Keratinocyte (primary cell): ENCODE data around the gene S100PBP. TPM values are rescaled to one million over a fixed set of nuclear protein-coding genes. Genes with fewer than 3 reads are reported as not detected.
A peak's percentile ranks its signal among the peaks of the same experiment; 100 is the strongest.

Experiments used
- DNase-seq: peaks from one replicate; pipeline ENCODE4 v3.0.0-alpha.2; 2011; ENCODE audit warnings: low read depth, missing footprints, low spot score
- FAIRE-seq: peaks from 2 replicates; lab custom pipeline; 2011; peaks lifted over from hg19 to GRCh38; lab: Jason Lieb, UNC
- H2AFZ ChIP-seq: 2 replicates; pipeline ENCODE4 v1.6.0; 2012; ENCODE audit warnings: low read length, control low read depth, inconsistent platforms; ENCODE audit not compliant: control insufficient read depth
- H3K27ac ChIP-seq: 2 replicates; pipeline ENCODE4 v1.5.1; 2011; ENCODE audit warnings: low read length; ENCODE audit not compliant: control insufficient read depth, insufficient read depth
- H3K27me3 ChIP-seq: 3 replicates; pipeline ENCODE4 v1.6.0; 2011; ENCODE audit warnings: low read length; ENCODE audit not compliant: control insufficient read depth, insufficient read depth; ENCODE audit errors: extremely low read depth
- H3K36me3 ChIP-seq, 2 experiments: 2 replicates in 1 of 2; 3 replicates in 1 of 2; pipeline ENCODE4 v1.5.1; 2011; ENCODE audit warnings: low read length in 2 of 2, mild to moderate bottlenecking in 1 of 2; ENCODE audit not compliant: control insufficient read depth in 2 of 2, insufficient read depth in 2 of 2; ENCODE audit errors: extremely low read depth in 1 of 2
- H3K4me1 ChIP-seq: 3 replicates; pipeline ENCODE4 v1.5.1; 2011; ENCODE audit warnings: low read length; ENCODE audit not compliant: control insufficient read depth, insufficient read depth; ENCODE audit errors: extremely low read depth
- H3K4me2 ChIP-seq: 3 replicates; pipeline ENCODE4 v1.6.0; 2011; ENCODE audit warnings: low read depth, low read length; ENCODE audit not compliant: control insufficient read depth, insufficient read depth; ENCODE audit errors: extremely low read depth
- H3K4me3 ChIP-seq, 3 experiments: fragments of 200-600 bp in 1 of 3; sonication (generic) in 1 of 3; 2 replicates in 2 of 3; 3 replicates in 1 of 3; pipeline ENCODE4 v1.5.1; 2011 to 2016; ENCODE audit warnings: low read length in 3 of 3, mild to moderate bottlenecking in 3 of 3, control low read depth in 2 of 3, inconsistent platforms in 1 of 3, low read depth in 1 of 3, mixed read lengths in 1 of 3, mixed run types in 1 of 3, moderate library complexity in 1 of 3; ENCODE audit not compliant: control insufficient read depth in 2 of 3, insufficient read depth in 2 of 3; ENCODE audit errors: extremely low read depth in 1 of 3
- H3K79me2 ChIP-seq: 2 replicates; pipeline ENCODE4 v1.6.0; 2012; ENCODE audit warnings: low read length; ENCODE audit not compliant: control insufficient read depth, insufficient read depth
- H3K9ac ChIP-seq: 3 replicates; pipeline ENCODE4 v1.6.0; 2011; ENCODE audit warnings: low read length; ENCODE audit not compliant: control insufficient read depth, insufficient read depth; ENCODE audit errors: extremely low read depth
- H3K9me1 ChIP-seq: 3 replicates; pipeline ENCODE4 v1.6.0; 2011; ENCODE audit warnings: low read length; ENCODE audit not compliant: control insufficient read depth, insufficient read depth; ENCODE audit errors: extremely low read depth
- H3K9me3 ChIP-seq: 2 replicates; pipeline ENCODE4 v1.5.1; 2012; ENCODE audit warnings: low read depth, low read length; ENCODE audit not compliant: control insufficient read depth
- H4K20me1 ChIP-seq: 3 replicates; pipeline ENCODE4 v1.6.0; 2011; ENCODE audit warnings: low read length; ENCODE audit not compliant: control insufficient read depth, insufficient read depth; ENCODE audit errors: extremely low read depth
- EZH2 ChIP-seq: IDR thresholded peaks from one replicate; pipeline ENCODE4 v1.6.1; 2012; ENCODE audit warnings: inconsistent platforms, mild to moderate bottlenecking, low read length, moderate library complexity
- dilution Hi-C: fragments of 300-500 bp; cut with MboI; formaldehyde crosslinking; loops from one replicate; pipeline ENCODE4 v1.7.0; 2020; ENCODE audit warnings: low sequenced_read_pairs; ENCODE audit not compliant: extremely low pct_ligation_motif_present
- polyA plus RNA-seq, 5 experiments: library from polyadenylated mRNA; depleted of rRNA in 3 of 5; stranded (reverse) in 3 of 5; stranded (forward) in 1 of 5; unstranded in 1 of 5; fragments of >200 nt; gene quantifications; 1 replicate in 1 of 5; 2 replicates in 3 of 5; 3 replicates in 1 of 5; pipeline versions ENCODE4 v1.2.1 to v1.2.3, GENCODE V29; 2011 to 2012; ENCODE audit warnings: missing spikeins in 2 of 5, low read depth in 1 of 5, low replicate concordance in 1 of 5
- TF ChIP-seq, protein P1 (sequence below), 3 experiments: IDR thresholded peaks in 1 of 3; conservative IDR thresholded peaks in 1 of 3; optimal IDR thresholded peaks in 1 of 3; 2 replicates in 2 of 3; 3 replicates in 1 of 3; pipeline versions ENCODE3 to v1.5.1; 2011; ENCODE audit warnings: low read length in 3 of 3, mild to moderate bottlenecking in 3 of 3, moderate library complexity in 2 of 3, control low read depth in 1 of 3, inconsistent platforms in 1 of 3; ENCODE audit not compliant: insufficient read depth in 2 of 3; ENCODE audit errors: extremely low read depth in 1 of 3

S100PBP gene
- polyA plus RNA-seq, 1 donor (not counting 4 experiments of a cell fraction or from before 2014, with no cell fraction given), result 29.0 TPM

- DNase-seq, result no peak
- H3K9me3 ChIP-seq, result no peaks in the 10 kb centered on the region
- peaks cover 38 to 40% of the 10 kb centered on the region in 2 experiments for H3K36me3 ChIP-seq
- dilution Hi-C loops, result no loop called here
- H3K9me1 ChIP-seq, result peaks cover 3% of the 10 kb centered on the region
- peaks cover 20% of the 10 kb centered on the region for H3K4me1 ChIP-seq
- H4K20me1 ChIP-seq, result peaks cover 4% of the 10 kb centered on the region
- H3K4me2 ChIP-seq, result no peak overlapping the region
- H2AFZ ChIP-seq, result no peak overlapping the region
- H3K9ac ChIP-seq, result peak overlapping the region; percentile 4
- no peaks in the 10 kb centered on the region for H3K27me3 ChIP-seq
- TF ChIP-seq, protein P1, sequence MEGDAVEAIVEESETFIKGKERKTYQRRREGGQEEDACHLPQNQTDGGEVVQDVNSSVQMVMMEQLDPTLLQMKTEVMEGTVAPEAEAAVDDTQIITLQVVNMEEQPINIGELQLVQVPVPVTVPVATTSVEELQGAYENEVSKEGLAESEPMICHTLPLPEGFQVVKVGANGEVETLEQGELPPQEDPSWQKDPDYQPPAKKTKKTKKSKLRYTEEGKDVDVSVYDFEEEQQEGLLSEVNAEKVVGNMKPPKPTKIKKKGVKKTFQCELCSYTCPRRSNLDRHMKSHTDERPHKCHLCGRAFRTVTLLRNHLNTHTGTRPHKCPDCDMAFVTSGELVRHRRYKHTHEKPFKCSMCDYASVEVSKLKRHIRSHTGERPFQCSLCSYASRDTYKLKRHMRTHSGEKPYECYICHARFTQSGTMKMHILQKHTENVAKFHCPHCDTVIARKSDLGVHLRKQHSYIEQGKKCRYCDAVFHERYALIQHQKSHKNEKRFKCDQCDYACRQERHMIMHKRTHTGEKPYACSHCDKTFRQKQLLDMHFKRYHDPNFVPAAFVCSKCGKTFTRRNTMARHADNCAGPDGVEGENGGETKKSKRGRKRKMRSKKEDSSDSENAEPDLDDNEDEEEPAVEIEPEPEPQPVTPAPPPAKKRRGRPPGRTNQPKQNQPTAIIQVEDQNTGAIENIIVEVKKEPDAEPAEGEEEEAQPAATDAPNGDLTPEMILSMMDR (optimal IDR thresholded peaks at IDR 0.05 in 1 of 3, IDR thresholded peaks at IDR 0.05 in 1 of 3, conservative IDR thresholded peaks at IDR 0.05 in 1 of 3; ENCODE audit: extremely low read depth in 1 of 3, insufficient read depth in 2 of 3, low read length in 3 of 3), result no peak
- TF ChIP-seq EZH2, result no peak
- H3K27ac ChIP-seq, result peak overlapping the region; percentile 45
- no peak overlapping the region for H3K4me3 ChIP-seq
- H3K79me2 ChIP-seq, result no peaks in the 10 kb centered on the region
- peak; percentile 70 for FAIRE-seq
Observed at GRCh38 chr1:32774950-32775634, 42.4 kb upstream of the S100PBP start.

DNA sequence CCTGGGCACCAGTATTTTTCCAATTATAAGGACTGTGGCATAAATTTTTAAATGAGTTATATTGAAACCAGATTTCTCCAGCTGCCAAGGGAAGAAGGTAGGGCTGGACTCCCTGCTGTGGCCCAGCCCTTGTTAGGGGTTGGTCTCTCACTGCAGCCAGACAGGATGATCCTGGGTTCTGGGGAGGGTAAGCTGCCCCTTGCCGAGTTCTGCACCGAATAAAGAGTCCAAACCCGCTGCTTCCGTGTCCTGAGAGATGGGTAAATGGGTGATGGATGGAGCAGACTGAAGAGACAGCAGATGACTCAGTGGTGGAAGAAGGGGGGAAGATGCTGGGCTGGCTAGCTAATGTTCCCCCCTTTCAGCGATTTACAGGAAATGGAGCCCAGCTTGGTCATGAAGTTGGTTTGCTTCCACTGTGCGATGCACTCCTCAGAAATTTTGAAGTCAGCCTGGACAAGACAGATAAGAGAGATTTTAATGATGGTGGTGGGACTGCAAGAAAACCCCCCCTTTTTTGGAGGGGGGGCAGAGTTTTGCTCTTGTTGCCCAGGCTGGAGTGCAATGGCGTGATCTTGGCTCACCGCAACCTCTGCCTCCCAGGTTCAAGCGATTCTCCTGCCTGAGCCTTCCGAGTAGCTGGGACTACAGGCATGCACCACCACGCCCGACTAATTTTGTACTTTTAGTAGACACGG is 41.7 kb upstream of the S100PBP start:
- H4K20me1 ChIP-seq, result peaks cover 7% of the 10 kb centered on the region
- H3K36me3 ChIP-seq, result peaks cover 37 to 43% of the 10 kb centered on the region in 2 experiments
- H3K9ac ChIP-seq, result peak overlapping the region; percentile 4
- FAIRE-seq (peak; percentile 20), DNase-seq (no peak)
- peaks cover 3% of the 10 kb centered on the region for H3K9me1 ChIP-seq
- no peak overlapping the region for H3K4me3 ChIP-seq
- peak overlapping the region; percentile 45 for H3K27ac ChIP-seq
- H3K4me1 ChIP-seq, result peaks cover 27% of the 10 kb centered on the region
- H3K27me3 ChIP-seq, result no peaks in the 10 kb centered on the region
- no peak for TF ChIP-seq EZH2
- TF ChIP-seq, protein P1 (optimal IDR thresholded peaks at IDR 0.05 in 1 of 3, IDR thresholded peaks at IDR 0.05 in 1 of 3, conservative IDR thresholded peaks at IDR 0.05 in 1 of 3; ENCODE audit: extremely low read depth in 1 of 3, insufficient read depth in 2 of 3, low read length in 3 of 3), result no peak
- no peaks in the 10 kb centered on the region for H3K79me2 ChIP-seq
- no peaks in the 10 kb centered on the region for H3K9me3 ChIP-seq
- H2AFZ ChIP-seq, result no peak overlapping the region
- no peak overlapping the region for H3K4me2 ChIP-seq
- dilution Hi-C loops, result no loop called here
